ENCODE measurements around the gene IMPA2.

DNA sequence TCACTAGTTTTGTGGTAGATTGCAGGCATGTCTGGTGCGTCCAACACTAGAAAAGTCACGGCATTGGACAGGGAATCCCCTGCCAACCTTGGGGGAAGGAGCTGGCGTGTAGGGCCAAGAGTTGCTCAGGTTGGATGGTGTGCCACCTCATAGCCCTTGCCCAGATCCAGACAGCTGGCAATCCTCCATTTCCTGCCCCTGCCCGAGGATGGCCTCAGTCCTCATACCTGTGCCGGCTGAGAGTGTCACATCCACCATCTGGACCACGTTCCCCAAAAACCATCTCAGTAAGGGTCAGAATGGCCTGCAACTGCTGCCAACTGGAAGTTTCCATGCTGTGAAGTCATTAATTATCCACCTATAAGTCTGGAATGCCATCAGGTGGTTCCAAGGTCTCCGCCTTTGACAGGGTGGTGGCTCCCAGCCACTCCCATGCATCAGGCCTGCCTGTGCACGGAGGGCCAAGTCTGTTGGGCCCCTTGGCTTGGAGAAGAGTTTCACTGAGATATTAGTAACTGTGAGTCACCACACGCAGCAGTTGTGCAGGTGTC is 55.0 kb downstream of the IMPA2 start:
- TF ChIP-seq, protein P1, sequence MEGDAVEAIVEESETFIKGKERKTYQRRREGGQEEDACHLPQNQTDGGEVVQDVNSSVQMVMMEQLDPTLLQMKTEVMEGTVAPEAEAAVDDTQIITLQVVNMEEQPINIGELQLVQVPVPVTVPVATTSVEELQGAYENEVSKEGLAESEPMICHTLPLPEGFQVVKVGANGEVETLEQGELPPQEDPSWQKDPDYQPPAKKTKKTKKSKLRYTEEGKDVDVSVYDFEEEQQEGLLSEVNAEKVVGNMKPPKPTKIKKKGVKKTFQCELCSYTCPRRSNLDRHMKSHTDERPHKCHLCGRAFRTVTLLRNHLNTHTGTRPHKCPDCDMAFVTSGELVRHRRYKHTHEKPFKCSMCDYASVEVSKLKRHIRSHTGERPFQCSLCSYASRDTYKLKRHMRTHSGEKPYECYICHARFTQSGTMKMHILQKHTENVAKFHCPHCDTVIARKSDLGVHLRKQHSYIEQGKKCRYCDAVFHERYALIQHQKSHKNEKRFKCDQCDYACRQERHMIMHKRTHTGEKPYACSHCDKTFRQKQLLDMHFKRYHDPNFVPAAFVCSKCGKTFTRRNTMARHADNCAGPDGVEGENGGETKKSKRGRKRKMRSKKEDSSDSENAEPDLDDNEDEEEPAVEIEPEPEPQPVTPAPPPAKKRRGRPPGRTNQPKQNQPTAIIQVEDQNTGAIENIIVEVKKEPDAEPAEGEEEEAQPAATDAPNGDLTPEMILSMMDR (IDR thresholded peaks at IDR 0.05) = no peak
- no peak for TF ChIP-seq POLR2A (IDR thresholded peaks at IDR 0.05)
